GM19395 (cell line): ENCODE data around the gene OR4C46.
"Not testable (repeated sequence)": the region's sequence is repeated elsewhere in the genome, so short reads cannot be mapped to it uniquely, and the experiment has no call there.

Experiments used
- ATAC-seq: cut with Tn5 transposase; IDR thresholded peaks from one replicate; pipeline ENCODE4 v1.9.1; 2021; ENCODE audit warnings: mild to moderate bottlenecking, moderate library complexity; ENCODE audit not compliant: unreplicated experiment

The OR4C46 gene

DNA sequence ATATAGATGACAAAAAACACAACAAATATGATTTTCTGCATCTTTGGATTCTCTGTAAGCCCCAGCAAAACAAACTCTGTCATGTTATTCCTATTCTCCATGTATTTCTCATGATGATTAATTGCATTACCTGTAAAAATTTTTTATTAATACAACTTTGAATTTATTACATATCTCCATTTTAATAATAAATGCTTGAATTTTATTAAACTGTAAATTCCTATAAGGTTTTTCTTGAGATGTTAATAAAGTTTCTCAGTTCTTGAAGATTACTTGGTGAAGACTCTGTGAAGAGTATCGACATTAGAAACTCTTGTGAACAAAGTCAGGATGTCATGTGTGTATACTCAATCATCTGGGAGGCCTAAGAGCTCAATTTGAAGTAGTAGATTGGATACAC lies at the start of gene OR4C46:
Gene OR4C46 (minus strand): TSS at position 101 of the 400 bp plus-strand sequence. CDS start 0 bp downstream, at position 101.
- ATAC-seq: no peak

DNA sequence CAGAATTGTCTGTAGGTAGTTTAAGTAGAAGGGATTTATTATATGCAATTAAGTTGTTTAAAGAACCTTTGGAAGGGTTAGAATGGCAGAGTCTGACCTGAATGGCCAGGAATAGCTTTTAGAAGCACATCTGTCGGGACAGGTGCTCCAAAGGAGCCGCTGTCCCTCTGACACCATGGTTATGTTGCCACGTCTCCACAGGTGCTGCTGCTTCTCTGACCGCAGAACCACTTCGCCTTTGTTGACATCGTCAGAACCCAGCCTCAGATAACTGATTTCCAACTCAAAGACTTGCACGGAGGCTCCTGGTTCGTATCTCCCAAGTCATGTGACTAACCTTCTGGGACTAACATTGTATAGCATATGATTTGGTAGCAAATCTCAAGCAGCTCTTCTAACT lies 41.8 kb upstream of the OR4C46 start:
- not testable (repeated sequence) for ATAC-seq

DNA sequence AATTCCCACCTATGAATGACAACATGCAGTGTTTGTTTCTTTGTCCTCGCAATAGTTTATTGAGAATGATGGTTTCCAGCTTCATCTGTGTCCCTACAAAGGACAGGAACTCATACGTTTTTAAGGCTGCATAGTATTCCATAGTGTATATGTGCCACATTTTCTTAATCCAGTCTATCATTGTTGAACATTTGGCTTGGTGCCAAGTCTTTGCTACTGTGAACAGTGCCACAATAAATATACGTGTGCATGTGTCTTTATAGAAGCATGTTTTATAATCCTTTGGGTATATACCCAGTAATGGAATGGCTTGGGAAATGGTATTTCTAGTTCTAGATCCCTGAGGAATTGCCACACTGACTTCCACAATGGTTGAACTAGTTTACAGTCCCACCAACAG lies 42.4 kb downstream of the OR4C46 start:
- ATAC-seq: not testable (repeated sequence)

DNA sequence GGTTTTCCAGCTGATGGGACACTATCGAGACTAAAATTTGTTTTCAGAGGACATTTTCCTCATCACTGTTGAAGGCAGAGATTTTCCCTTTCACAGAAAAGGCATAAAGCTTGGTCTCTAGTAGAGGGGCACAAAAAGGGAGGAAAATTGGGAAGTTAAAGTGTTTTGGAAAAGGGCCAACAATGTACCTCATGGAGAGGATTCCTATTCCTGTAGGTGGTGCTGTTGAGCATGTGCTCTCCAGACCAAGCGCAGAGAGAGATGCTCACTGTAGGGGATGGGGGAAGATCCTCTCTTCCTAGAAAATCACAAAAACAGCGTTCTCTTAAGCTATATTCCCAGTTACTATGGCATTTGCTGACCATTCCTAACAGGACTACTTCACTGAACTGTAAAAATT lies 44.9 kb downstream of the OR4C46 start:
- ATAC-seq: no peak

DNA sequence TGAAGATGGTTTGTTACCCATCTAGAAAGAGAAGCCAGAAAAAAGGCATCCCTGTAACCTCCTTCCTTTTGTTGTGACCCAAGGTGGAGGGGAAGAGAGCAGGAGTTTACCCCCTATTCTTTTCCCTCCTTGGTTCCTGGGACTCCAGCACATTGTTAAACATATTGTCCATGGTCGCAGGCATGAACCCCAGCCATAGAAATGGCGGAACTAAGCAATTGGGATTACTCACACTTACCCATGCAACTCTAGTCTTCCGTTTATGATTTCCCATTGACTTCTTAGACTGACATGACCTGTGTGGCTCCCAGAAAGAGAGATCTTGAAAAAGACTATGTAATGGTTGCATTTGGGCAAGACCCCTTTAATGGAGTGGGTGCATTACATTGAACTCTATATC lies 45.4 kb downstream of the OR4C46 start:
- ATAC-seq: no peak
